Epithelial cell of proximal tubule (primary cell): ENCODE measurements around the gene PPIL3. TPM values are rescaled to one million over a fixed set of nuclear protein-coding genes. Genes with fewer than 3 reads are reported as not detected.
A peak's percentile ranks its signal among the peaks of the same experiment; 100 is the strongest.

Source experiments
- DNase-seq: peaks from one replicate; pipeline ENCODE4 v3.0.0-alpha.2; 2011; ENCODE audit warnings: low read depth
- H3K4me3 ChIP-seq: 2 replicates; pipeline ENCODE4 v1.5.1; 2011; ENCODE audit warnings: low read depth, mild to moderate bottlenecking, low read length
- CTCF ChIP-seq: conservative IDR thresholded peaks from 2 replicates; pipeline ENCODE4 v1.5.1; 2012; ENCODE audit warnings: low read depth, mild to moderate bottlenecking, low read length
- total RNA-seq: library from RNA; depleted of rRNA; stranded (reverse); fragments of >200 nt; gene quantifications from 2 replicates; pipeline ENCODE4 v1.2.3, GENCODE V29; 2015

Gene PPIL3
- total RNA-seq, 1 donor from 2014 or later: 36.6 TPM

- H3K4me3 ChIP-seq: no peak overlapping the region
- no peak for DNase-seq
- no peak for TF ChIP-seq CTCF
These were observed 17.7 kb downstream of the PPIL3 start for GRCh38 chr2:200871151-200871550.

- no peak overlapping the region for H3K4me3 ChIP-seq
- TF ChIP-seq CTCF: no peak
- no peak for DNase-seq
These were observed 19.9 kb downstream of the PPIL3 start for GRCh38 chr2:200869014-200869413.

GRCh38 chr2:200864176-200865034 is 24.5 kb downstream of the PPIL3 start, which contains the start of gene CLK1:
CLK1 (minus strand) TSS chr2:200864658; CDS start chr2:200861862, 2,796 bp downstream.
- DNase-seq: peak; percentile 42
- H3K4me3 ChIP-seq: peak within 1 kb of the TSS; percentile 99
- no peak for TF ChIP-seq CTCF

- no peak for DNase-seq
- peak overlapping the region; percentile 99 for H3K4me3 ChIP-seq
- no peak for TF ChIP-seq CTCF
These were observed 25.1 kb downstream of the PPIL3 start for GRCh38 chr2:200863782-200864175.

GRCh38 chr2:200862532-200863000 is 26.3 kb downstream of the PPIL3 start:
- no peak for TF ChIP-seq CTCF
- DNase-seq: no peak
- peak overlapping the region; percentile 99 for H3K4me3 ChIP-seq

GRCh38 chr2:200861617-200862155 is 27.2 kb downstream of the PPIL3 start:
- H3K4me3 ChIP-seq: peak overlapping the region; percentile 99

More at GRCh38 chr2:200861617-200862155, 27.2 kb downstream of the PPIL3 start:
- no peak for DNase-seq
- TF ChIP-seq CTCF: no peak
